ENCODE data around the gene BIRC3.

BIRC3 gene

GRCh38 chr11:102286292-102286691 lies 31.0 kb upstream of the BIRC3 start:
- TF ChIP-seq ZFX (IDR thresholded peaks at IDR 0.05; ENCODE audit: borderline replicate concordance) (no peak), CTCF (IDR thresholded peaks at IDR 0.05) (no peak)
- H3K27ac ChIP-seq = no peak overlapping the region

- no peak overlapping the region for H3K27ac ChIP-seq
- TF ChIP-seq ZFX (IDR thresholded peaks at IDR 0.05; ENCODE audit: borderline replicate concordance) = no peak
- peak; percentile 81 for TF ChIP-seq CTCF (IDR thresholded peaks at IDR 0.05)
These were observed 29.1 kb upstream of the BIRC3 start for GRCh38 chr11:102287964-102288724.

GRCh38 chr11:102288725-102289083 lies 28.6 kb upstream of the BIRC3 start:
- TF ChIP-seq ZFX (IDR thresholded peaks at IDR 0.05; ENCODE audit: borderline replicate concordance) (no peak), CTCF (IDR thresholded peaks at IDR 0.05) (no peak)
- H3K27ac ChIP-seq = no peak overlapping the region

DNA sequence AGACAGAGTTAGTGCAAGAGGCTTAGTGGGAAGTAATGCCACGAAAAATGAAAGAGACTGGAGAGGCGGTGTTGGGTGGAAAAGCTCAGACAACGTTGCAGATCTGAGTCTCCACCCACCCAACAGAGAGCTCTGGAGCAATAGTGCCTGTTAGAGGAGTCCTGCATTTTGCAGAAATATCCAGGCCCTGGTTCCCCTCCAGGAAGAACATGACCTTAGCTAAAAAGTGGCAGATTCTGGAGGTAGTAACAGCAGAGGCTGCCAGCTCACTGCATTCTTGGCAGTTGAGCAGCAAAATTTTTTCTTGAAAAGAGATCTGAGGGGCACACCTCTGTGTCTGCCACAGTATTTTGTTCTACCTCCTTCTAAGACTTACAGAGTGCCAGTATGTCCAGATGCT lies 27.7 kb upstream of the BIRC3 start:
- TF ChIP-seq ZFX (IDR thresholded peaks at IDR 0.05; ENCODE audit: borderline replicate concordance) = no peak
- TF ChIP-seq CTCF (IDR thresholded peaks at IDR 0.05) = no peak
- H3K27ac ChIP-seq = no peak overlapping the region

DNA sequence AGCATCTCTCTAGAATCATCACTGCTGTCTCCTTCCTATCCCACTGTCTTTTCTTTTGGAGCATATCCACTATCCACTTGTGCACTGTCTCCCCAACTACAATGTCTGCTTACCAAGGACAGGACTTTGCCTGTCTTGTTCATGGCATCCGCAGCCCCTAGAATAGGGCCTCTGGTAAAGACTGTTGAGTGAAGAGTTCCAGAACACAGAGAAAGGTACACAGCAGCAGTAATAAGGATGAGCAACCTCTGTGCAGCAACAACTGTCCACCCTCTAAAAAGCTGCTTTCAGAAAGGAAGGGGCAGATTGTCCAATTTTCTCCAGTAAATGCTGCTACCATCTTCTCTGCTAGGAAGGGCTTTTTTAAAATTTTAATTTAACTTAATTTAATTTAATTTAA lies 25.5 kb upstream of the BIRC3 start:
- no peak overlapping the region for H3K27ac ChIP-seq

GRCh38 chr11:102292933-102293332 lies 24.4 kb upstream of the BIRC3 start:
- no peak overlapping the region for H3K27ac ChIP-seq
- TF ChIP-seq ZFX (IDR thresholded peaks at IDR 0.05; ENCODE audit: borderline replicate concordance) = no peak
- no peak for TF ChIP-seq CTCF (IDR thresholded peaks at IDR 0.05)

More for the DNA sequence above, 25.5 kb upstream of the BIRC3 start:
- TF ChIP-seq ZFX (IDR thresholded peaks at IDR 0.05; ENCODE audit: borderline replicate concordance) (no peak), CTCF (IDR thresholded peaks at IDR 0.05) (no peak)

GRCh38 chr11:102293873-102294601 lies 23.2 kb upstream of the BIRC3 start:
- H3K27ac ChIP-seq = no peak overlapping the region
- TF ChIP-seq CTCF (IDR thresholded peaks at IDR 0.05) (peak; percentile 89), ZFX (IDR thresholded peaks at IDR 0.05; ENCODE audit: borderline replicate concordance) (no peak)

Measured in 22Rv1 (cell line).